D721Med (cell line): ENCODE results near the gene CRABP2.

Experiments used
- DNase-seq: peaks from one replicate; pipeline ENCODE4 v3.0.0; 2011; ENCODE audit warnings: low spot score; ENCODE audit not compliant: insufficient read length
- FAIRE-seq: peaks from 2 replicates; lab custom pipeline; 2011; peaks lifted over from hg19 to GRCh38; lab: Jason Lieb, UNC
- CTCF ChIP-seq: IDR thresholded peaks from 2 replicates; pipeline ENCODE4 v1.5.1; 2012; ENCODE audit warnings: mild to moderate bottlenecking, control low read depth; ENCODE audit not compliant: insufficient read depth; ENCODE audit errors: missing control alignments

Gene CRABP2

GRCh38 chr1:156728599-156729462 is 23.4 kb upstream of the CRABP2 start, which contains the start of gene ISG20L2:
Gene ISG20L2, minus strand, starts transcription at chr1:156728766. Its CDS starts 1,114 bp downstream, at chr1:156727652.
- no peak for TF ChIP-seq CTCF
- FAIRE-seq (no peak), DNase-seq (peak; percentile 98)

- DNase-seq (peak; percentile 84), FAIRE-seq (no peak)
- no peak for TF ChIP-seq CTCF
Measured at GRCh38 chr1:156727926-156728598, 22.7 kb upstream of the CRABP2 start, which contains the start of gene METTL25B. Gene METTL25B, plus strand, starts transcription at chr1:156728469. Its CDS starts 636 bp downstream, at chr1:156729105.

- FAIRE-seq (no peak), DNase-seq (no peak)
- TF ChIP-seq CTCF = no peak
Measured at GRCh38 chr1:156727492-156727891, 22.1 kb upstream of the CRABP2 start.

GRCh38 chr1:156726549-156727226 is 21.3 kb upstream of the CRABP2 start:
- DNase-seq = peak; percentile 54
- no peak for FAIRE-seq
- TF ChIP-seq CTCF = peak; percentile 78

GRCh38 chr1:156725683-156726280 is 20.4 kb upstream of the CRABP2 start:
- no peak for FAIRE-seq
- peak; percentile 84 for DNase-seq
- peak; percentile 99 for TF ChIP-seq CTCF

GRCh38 chr1:156721535-156721934 is 16.2 kb upstream of the CRABP2 start:
- DNase-seq (no peak), FAIRE-seq (no peak)
- no peak for TF ChIP-seq CTCF
